SJSA1 (cell line): Measurements from ENCODE around the gene CEBPE. TPM values are rescaled to one million over a fixed set of nuclear protein-coding genes. Genes with fewer than 3 reads are reported as not detected.
"Not testable (repeated sequence)": the region's sequence is repeated elsewhere in the genome, so short reads cannot be mapped to it uniquely, and the experiment has no call there.

Source experiments
- DNase-seq, 2 experiments: peaks; one replicate each; pipeline ENCODE4 v3.0.0-alpha.2; 2015 to 2020; ENCODE audit warnings: low spot score in 2 of 2, low read depth in 1 of 2
- H3K27ac ChIP-seq: fragments of 250-450 bp; sonication (Bioruptor Pico); 2 replicates; pipeline ENCODE4 v1.5.1; 2020; ENCODE audit warnings: mild to moderate bottlenecking, moderate library complexity
- H3K27me3 ChIP-seq: fragments of 250-450 bp; sonication (Bioruptor Pico); replicated peaks from 2 replicates; pipeline ENCODE4 v1.5.1; 2020; ENCODE audit warnings: mild to moderate bottlenecking, moderate library complexity
- H3K36me3 ChIP-seq: fragments of 250-450 bp; sonication (Bioruptor Pico); 2 replicates; pipeline ENCODE4 v1.5.1; 2020; ENCODE audit warnings: mild to moderate bottlenecking
- H3K4me1 ChIP-seq: fragments of 250-450 bp; sonication (Bioruptor Pico); replicated peaks from 2 replicates; pipeline ENCODE4 v1.6.1; 2021; ENCODE audit warnings: mild to moderate bottlenecking
- H3K4me3 ChIP-seq: fragments of 250-450 bp; sonication (Bioruptor Pico); 2 replicates; pipeline ENCODE4 v1.5.1; 2020; ENCODE audit warnings: mild to moderate bottlenecking
- H3K9me3 ChIP-seq: fragments of 250-450 bp; sonication (Bioruptor Pico); replicated peaks from 2 replicates; pipeline ENCODE4 v1.5.1; 2020; ENCODE audit warnings: mild to moderate bottlenecking
- total RNA-seq: library from RNA; depleted of rRNA; stranded (reverse); fragments of >200 nt; shearing (Covaris generic); gene quantifications from 2 replicates; pipeline ENCODE4 v1.2.3, GENCODE V29; 2014

The CEBPE gene
- total RNA-seq, 1 experiment from 2014 or later: not detected

DNA sequence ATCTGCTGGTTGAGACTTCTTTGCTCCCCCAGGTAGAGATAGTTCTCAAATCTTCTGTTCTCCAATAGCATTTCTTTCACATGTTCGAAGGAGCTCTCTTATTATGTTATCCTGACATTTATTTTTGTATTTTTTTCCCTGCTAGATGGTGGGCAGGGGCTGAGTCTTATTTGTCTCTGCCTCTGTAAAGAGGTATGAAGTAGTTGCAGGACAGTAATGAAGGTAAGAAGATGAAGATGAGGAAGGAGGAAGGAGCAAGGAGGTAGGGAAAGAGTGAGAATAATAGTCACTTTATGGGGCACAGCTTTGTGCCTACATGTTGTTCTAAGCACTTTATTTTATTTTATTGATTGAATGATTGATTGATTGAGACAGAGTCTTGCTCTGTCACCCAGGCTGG lies 9.3 kb downstream of the CEBPE start:
- no peaks in the 10 kb centered on the region for H3K36me3 ChIP-seq
- H3K9me3 ChIP-seq: no peaks in the 10 kb centered on the region
- DNase-seq: no peak
- H3K27me3 ChIP-seq: peaks cover 7% of the 10 kb centered on the region
- peaks cover 9% of the 10 kb centered on the region for H3K4me1 ChIP-seq
- H3K4me3 ChIP-seq: no peak overlapping the region
- no peak overlapping the region for H3K27ac ChIP-seq

- DNase-seq: not testable (repeated sequence)
Observed at GRCh38 chr14:23108169-23108568, 10.9 kb downstream of the CEBPE start.

GRCh38 chr14:23107620-23108019 lies 11.4 kb downstream of the CEBPE start:
- not testable (repeated sequence) for H3K9me3 ChIP-seq, H3K27ac ChIP-seq, H3K36me3 ChIP-seq, H3K4me1 ChIP-seq, DNase-seq, H3K4me3 ChIP-seq, H3K27me3 ChIP-seq

More at GRCh38 chr14:23108169-23108568, 10.9 kb downstream of the CEBPE start:
- not testable (repeated sequence) for H3K36me3 ChIP-seq, H3K9me3 ChIP-seq, H3K27ac ChIP-seq, H3K27me3 ChIP-seq, H3K4me1 ChIP-seq, H3K4me3 ChIP-seq

DNA sequence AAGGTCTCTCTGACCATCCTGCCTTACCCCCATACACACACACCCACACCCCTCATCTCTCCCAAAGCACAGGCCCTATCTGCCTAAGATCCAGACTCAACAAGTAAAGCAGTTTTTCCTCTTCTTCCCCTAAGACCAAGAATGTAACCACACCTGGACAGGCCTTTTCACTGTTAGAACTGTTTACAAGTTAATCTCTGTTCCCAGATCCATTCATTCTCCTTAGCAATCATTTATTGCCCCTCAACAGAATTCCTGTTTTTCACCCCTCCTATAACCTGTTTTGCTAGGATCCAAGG lies 12.4 kb downstream of the CEBPE start:
- no peak for DNase-seq
- H3K27ac ChIP-seq: no peak overlapping the region

DNA sequence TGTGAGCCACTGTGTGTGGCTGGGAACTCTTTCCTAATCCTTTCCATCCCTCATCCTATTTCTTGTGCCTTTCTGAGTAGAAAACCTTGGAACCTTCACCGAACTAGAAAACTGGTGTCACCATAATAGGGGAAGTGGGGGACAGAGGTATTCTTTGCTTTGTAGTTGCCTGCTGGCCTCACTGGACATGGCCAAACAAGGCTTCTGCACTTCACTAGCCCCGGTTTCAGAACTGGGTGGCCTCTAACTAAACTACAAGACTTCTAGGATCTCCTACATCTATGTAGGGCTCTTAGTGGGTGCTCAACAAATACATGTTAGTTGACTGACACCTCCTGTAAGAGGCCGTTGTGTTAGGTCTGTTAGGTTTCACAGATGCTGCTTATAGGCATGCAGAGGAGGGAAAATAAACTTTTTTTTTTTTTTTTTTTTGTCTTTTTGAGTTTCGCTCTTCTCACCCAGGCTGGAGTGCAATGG lies 13.7 kb downstream of the CEBPE start:
- Histone ChIP-seq H3K27ac (no peak overlapping the region), H3K4me1 (no peaks in the 10 kb centered on the region), H3K36me3 (no peaks in the 10 kb centered on the region), H3K27me3 (peaks cover 7% of the 10 kb centered on the region), H3K4me3 (no peak overlapping the region), H3K9me3 (no peaks in the 10 kb centered on the region)
- no peak for DNase-seq

More for the DNA sequence above, 12.4 kb downstream of the CEBPE start:
- Histone ChIP-seq H3K4me3 (no peak overlapping the region), H3K27me3 (peaks cover 7% of the 10 kb centered on the region), H3K4me1 (no peaks in the 10 kb centered on the region), H3K36me3 (no peaks in the 10 kb centered on the region), H3K9me3 (no peaks in the 10 kb centered on the region)

DNA sequence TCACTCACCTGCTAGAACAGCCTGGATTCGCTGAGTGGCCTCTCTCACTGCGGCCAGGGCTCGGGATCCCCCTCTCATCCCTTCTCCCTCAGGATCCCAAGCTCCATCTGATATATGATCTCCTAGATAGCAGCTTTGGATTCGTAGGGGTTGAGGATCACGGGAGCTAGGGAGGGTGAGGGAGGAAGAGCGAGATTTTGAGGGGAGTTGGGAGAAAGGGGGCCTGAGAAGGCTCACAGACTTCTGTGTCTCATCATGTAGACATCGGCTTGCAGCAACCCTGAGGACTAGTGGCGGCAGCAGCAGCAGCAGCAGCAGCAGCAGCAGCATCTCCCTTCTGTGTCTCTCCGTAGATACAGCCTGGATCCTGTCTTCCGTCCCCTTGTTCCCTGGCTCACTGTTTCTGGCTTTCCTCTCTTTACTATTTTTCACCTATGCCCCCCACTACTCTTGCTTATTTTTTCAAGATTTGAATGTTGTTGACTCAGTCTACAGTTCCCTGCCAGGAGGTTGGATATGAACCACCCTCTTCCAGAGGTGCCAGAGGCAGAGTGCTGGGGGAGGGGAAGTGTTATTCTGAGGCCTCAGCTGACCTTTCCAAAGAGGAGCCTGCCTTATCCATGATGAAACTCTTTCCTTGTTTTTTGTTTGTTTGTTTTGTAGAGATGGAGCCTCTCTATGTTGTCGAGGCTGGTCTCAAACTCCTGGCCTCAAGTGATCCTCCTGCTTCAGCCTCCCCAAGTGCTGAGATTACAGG lies 14.3 kb downstream of the CEBPE start, which contains the start of gene CIROP:
TSS of gene CIROP (minus strand) at position 399 of the 757 bp plus-strand sequence. CDS start at position 330, 69 bp downstream.
- no peak for DNase-seq
- Histone ChIP-seq H3K4me3 (no peak within 1 kb of the TSS), H3K27me3 (peaks cover 3% of the 10 kb centered on the region), H3K9me3 (no peaks in the 10 kb centered on the region), H3K4me1 (no peaks in the 10 kb centered on the region), H3K27ac (no peak within 1 kb of the TSS), H3K36me3 (no peaks in the 10 kb centered on the region; the same call in 1 of the 2 replicates)

- H3K4me1 ChIP-seq: no peaks in the 10 kb centered on the region
- H3K27me3 ChIP-seq: no peaks in the 10 kb centered on the region
- no peak overlapping the region for H3K4me3 ChIP-seq
- H3K36me3 ChIP-seq: peaks cover 4% of the 10 kb centered on the region; the same call in 1 of the 2 replicates
- no peak for DNase-seq
- H3K9me3 ChIP-seq: no peaks in the 10 kb centered on the region
- H3K27ac ChIP-seq: no peak overlapping the region
Observed at GRCh38 chr14:23104070-23104590, 14.9 kb downstream of the CEBPE start.

DNA sequence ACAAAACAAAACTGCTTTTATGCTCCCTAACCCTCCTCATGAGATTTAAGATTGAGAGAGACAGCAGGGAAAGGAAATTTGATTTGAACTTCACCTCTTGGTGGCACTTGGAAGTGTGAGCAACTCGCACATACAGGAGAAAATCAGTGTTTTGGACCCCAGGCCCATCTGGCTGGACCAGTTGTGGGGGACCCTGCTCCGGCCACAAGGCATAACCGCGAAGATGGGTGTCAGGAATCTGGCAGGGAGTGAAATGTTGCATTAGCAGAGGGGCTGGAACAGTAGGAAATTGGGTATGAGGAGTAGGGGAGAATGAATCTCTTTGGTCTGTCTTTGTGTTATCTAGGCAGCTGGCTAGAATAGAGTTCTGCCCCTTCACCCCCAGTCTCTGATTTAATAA lies 15.5 kb downstream of the CEBPE start:
- DNase-seq: no peak
- Histone ChIP-seq H3K27me3 (no peaks in the 10 kb centered on the region), H3K36me3 (peaks cover 9% of the 10 kb centered on the region; the same call in 1 of the 2 replicates), H3K27ac (no peak overlapping the region), H3K9me3 (no peaks in the 10 kb centered on the region), H3K4me3 (no peak overlapping the region), H3K4me1 (no peaks in the 10 kb centered on the region)

- H3K36me3 ChIP-seq: peaks cover 17% of the 10 kb centered on the region
- no peaks in the 10 kb centered on the region for H3K9me3 ChIP-seq
- H3K27ac ChIP-seq: no peak overlapping the region
- H3K4me3 ChIP-seq: no peak overlapping the region
- H3K4me1 ChIP-seq: no peaks in the 10 kb centered on the region
- no peak for DNase-seq
- no peaks in the 10 kb centered on the region for H3K27me3 ChIP-seq
Observed at GRCh38 chr14:23102801-23103200, 16.3 kb downstream of the CEBPE start.

DNA sequence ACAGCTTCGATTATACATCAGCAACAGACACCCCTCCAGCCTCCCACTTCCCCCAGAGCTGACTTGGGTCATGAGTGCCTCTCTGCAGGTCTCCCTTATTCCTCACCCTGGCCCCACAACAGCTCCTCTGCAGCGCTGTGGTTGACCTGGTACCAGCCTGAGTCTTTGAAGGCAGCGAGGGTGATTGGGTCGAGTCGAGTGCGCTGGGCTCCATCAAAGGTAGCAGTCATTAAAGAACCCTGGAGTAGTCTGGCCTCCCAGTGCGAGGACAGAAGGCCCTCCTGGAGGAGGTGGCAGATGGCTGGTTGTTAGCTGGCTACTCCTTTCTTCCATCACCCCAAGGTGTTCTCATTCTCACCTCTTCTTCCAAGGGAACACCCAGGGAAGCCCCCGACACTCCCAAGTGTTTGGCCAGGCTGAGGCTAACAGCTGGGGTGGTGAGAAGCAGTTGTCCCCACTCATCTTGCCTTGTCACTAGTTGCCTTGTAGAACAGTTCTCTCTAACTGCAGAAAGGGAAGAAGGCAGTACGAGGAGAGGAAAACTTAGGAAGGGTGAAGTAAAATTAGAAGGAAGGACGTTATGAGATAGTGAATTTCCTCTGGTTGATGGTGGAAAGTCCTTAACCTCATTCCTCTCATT lies 16.9 kb downstream of the CEBPE start:
- Histone ChIP-seq H3K27me3 (no peaks in the 10 kb centered on the region), H3K9me3 (no peaks in the 10 kb centered on the region), H3K27ac (no peak overlapping the region), H3K4me3 (no peak overlapping the region), H3K36me3 (peaks cover 24% of the 10 kb centered on the region), H3K4me1 (no peaks in the 10 kb centered on the region)
- no peak for DNase-seq

- Histone ChIP-seq H3K36me3 (peaks cover 29% of the 10 kb centered on the region), H3K9me3 (no peaks in the 10 kb centered on the region), H3K27ac (no peak overlapping the region), H3K4me1 (0 out of 2 replicates have a peak, but pooled peaks cover 4% of the 10 kb centered on the region), H3K27me3 (no peaks in the 10 kb centered on the region), H3K4me3 (no peak overlapping the region)
- no peak for DNase-seq
Observed at GRCh38 chr14:23101213-23101970, 17.7 kb downstream of the CEBPE start.

GRCh38 chr14:23099212-23099861 lies 19.7 kb downstream of the CEBPE start:
- H3K4me3 ChIP-seq: no peak overlapping the region
- no peak for DNase-seq
- peaks cover 37% of the 10 kb centered on the region for H3K36me3 ChIP-seq
- 0 out of 2 replicates have a peak, but pooled peaks cover 4% of the 10 kb centered on the region for H3K4me1 ChIP-seq
- H3K27ac ChIP-seq: no peak overlapping the region
- no peaks in the 10 kb centered on the region for H3K27me3 ChIP-seq
- H3K9me3 ChIP-seq: no peaks in the 10 kb centered on the region

GRCh38 chr14:23097786-23098185 lies 21.3 kb downstream of the CEBPE start:
- Histone ChIP-seq H3K4me1 (0 out of 2 replicates have a peak, but pooled peaks cover 4% of the 10 kb centered on the region), H3K9me3 (no peaks in the 10 kb centered on the region)

More at GRCh38 chr14:23097786-23098185, 21.3 kb downstream of the CEBPE start:
- Histone ChIP-seq H3K27ac (no peak overlapping the region), H3K36me3 (peaks cover 45% of the 10 kb centered on the region), H3K4me3 (no peak overlapping the region), H3K27me3 (no peaks in the 10 kb centered on the region)
- DNase-seq: no peak
